ENCODE measurements around the gene CFAP53. TPM values are rescaled to one million over a fixed set of nuclear protein-coding genes. Genes with fewer than 3 reads are reported as not detected.

CFAP53 gene
- total RNA-seq, 2 experiments from 2014 or later: 0.37 to 0.44 TPM

DNA sequence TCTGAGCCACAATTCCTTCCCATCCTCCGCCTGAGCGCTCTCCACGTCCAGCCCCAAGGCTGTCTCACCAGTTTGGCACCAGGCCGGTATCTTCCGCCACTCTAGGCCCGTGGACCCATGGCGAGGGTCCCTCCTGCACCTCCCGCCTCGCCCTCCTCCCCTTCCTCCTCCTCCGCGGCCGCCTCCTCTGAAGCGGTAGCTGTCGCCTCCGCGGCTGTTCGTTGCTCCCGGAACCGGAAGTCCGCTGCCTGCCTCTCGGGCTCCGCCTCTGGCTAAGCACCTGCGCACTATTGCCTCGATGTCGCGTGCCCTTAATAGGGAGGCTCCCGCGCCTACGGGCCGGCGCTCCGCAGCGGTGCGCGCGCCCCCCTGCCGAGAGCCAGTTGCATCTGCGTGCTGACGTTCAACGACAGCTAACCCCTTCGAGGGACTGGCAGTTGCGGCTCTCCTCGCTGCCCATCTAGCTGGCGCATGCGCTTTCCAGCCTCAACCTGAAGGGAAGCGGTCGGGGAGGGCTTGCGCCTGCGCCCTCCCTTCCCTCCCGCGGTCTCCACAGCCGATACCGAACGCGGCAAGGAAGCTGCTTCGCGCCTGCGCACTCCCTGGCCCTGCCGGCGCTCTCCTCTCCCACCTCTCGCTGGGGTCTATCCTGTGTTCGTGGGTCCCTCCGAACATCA lies 15.1 kb upstream of the CFAP53 start, which contains the start of gene MBD1:
Gene MBD1 (minus strand): TSS at position 229 of the 677 bp plus-strand sequence. CDS start 1,531 bp downstream, outside the sequence.
- Mint-ChIP-seq H3K4me1 (peaks cover 35% of the 10 kb centered on the region), H3K4me3 (peak within 1 kb of the TSS; percentile 91), H3K27me3 (no peaks in the 10 kb centered on the region), H3K27ac (peak within 1 kb of the TSS; percentile 79), H3K36me3 (ENCODE audit: low read depth) (peaks cover 64% of the 10 kb centered on the region), H3K9me3 (ENCODE audit: low read depth) (no peaks in the 10 kb centered on the region)
- ATAC-seq (peak; percentile 91), DNase-seq (peak; percentile 97)
- CTCF ChIA-PET: interaction anchor here (0.6 to 2.1 kb wide), 9 partner anchors 11 to 1861 kb away, joined by 3 to 7 read pairs (median 3); partner anchors contain the start of gene CFAP53
- intact Hi-C loops (cut with DNase I, micrococcal nuclease): loop anchor here (1.0 to 10.0 kb wide), 8 partner anchors 15 to 1327 kb away; partner anchors contain the start of genes CFAP53 (in 2 of the 2), ELAC1 (in 1 of the 2), ME2 (in 1 of the 2) and RPL17 (in 1 of the 2)
- POLR2A ChIA-PET: interaction anchor here (0.6 to 1.4 kb wide), 4 partner anchors 15 to 1510 kb away, joined by 3 to 6 read pairs (median 3); partner anchors contain the start of gene CFAP53

DNA sequence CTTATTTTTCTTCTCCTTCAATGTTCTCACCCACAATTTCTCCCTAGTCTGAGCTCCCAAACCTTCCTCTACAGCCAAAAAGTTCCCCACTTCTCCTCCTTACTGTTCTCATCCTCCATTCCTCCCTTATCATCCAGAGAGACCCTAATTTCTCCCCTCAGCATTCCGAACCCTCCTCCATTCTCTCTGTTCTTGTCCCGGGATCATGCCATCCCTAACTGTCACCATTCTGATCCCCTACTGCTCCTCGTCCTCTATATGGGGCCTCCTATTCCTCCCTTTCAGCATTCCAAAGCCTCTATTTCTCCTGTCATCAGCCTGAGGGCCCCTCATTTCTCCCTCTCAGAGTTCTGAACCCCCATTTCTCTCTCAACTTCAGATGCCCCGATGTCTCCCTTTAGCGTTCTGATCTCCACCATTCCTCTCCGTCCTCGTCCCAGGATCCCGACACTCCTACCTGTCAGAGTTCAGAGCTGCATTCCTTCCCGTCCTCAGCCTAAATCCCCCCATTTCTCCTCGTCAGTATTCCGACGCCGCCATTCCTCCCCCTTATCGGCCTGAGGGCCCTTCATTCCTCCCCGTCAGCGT lies 14.5 kb upstream of the CFAP53 start:
- H3K27me3 Mint-ChIP-seq: no peaks in the 10 kb centered on the region
- ChIA-PET POLR2A (interaction anchor here (1.4 kb wide), 1 partner anchor 14 kb away, joined by 6 read pairs; the partner anchor contains the start of gene CFAP53), CTCF (interaction anchor here (0.6 to 2.1 kb wide), 4 partner anchors 13 to 1861 kb away, joined by 3 to 7 read pairs (median 5); no protein-coding TSS in a partner anchor)
- H3K36me3 Mint-ChIP-seq (ENCODE audit: low read depth): peaks cover 66% of the 10 kb centered on the region
- intact Hi-C loops (cut with DNase I, micrococcal nuclease): loop anchor here (1.0 to 10.0 kb wide), 8 partner anchors 14 to 1326 kb away; partner anchors contain the start of genes CFAP53 (in 2 of the 2), ELAC1 (in 1 of the 2), ME2 (in 1 of the 2) and RPL17 (in 1 of the 2)
- peak overlapping the region; percentile 79 for H3K27ac Mint-ChIP-seq
- H3K4me1 Mint-ChIP-seq: peaks cover 30% of the 10 kb centered on the region
- no peaks in the 10 kb centered on the region for H3K9me3 Mint-ChIP-seq (ENCODE audit: low read depth)
- peak overlapping the region; percentile 91 for H3K4me3 Mint-ChIP-seq
- ATAC-seq (no peak), DNase-seq (no peak)

DNA sequence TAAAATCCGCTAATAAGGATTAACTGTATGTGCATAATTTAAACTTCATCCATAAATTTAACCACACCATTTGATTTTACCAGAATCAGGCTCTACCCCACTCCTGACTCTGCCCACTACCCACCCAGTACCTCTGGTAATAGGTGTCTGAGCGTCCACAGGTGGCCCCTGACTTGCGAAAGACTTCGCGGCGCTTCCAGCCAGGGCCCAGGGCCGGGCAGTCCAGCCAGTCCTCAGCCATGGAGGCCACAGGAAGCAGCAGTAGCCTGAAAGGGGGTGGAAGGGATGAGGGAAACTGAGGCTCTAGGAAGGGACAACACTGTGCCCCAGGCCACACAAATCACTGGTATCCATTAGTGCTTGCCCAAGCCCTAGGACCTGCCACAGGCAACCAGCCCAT lies 13.5 kb upstream of the CFAP53 start:
- H3K4me3 Mint-ChIP-seq: peak overlapping the region; percentile 91

DNA sequence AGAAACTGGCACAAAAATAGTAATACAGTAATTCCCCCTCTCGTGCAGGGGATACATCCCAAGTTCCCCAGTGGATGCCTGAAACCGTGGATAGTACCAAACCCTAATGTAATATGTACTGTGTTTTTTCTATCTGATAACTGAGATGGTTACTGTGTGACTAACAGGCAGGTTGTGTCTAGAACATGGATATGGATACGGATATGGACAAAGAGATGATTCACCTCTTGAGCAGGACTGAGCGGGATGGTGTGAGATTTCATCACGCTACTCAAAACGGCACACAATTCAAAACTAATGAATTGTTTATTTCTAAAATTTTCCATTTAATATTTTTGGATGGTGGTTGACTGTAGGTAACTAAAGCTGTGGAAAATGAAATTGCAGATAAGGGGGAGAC lies 11.6 kb upstream of the CFAP53 start:
- Mint-ChIP-seq H3K27ac (no peak overlapping the region), H3K4me3 (no peak overlapping the region), H3K9me3 (ENCODE audit: low read depth) (no peaks in the 10 kb centered on the region), H3K36me3 (ENCODE audit: low read depth) (peaks cover 59% of the 10 kb centered on the region), H3K4me1 (peaks cover 23% of the 10 kb centered on the region), H3K27me3 (no peaks in the 10 kb centered on the region)
- intact Hi-C loops (cut with DNase I, micrococcal nuclease): no loop called here
- POLR2A ChIA-PET: no interaction called here
- ATAC-seq: no peak
- DNase-seq: no peak
- CTCF ChIA-PET: no interaction called here

More for the DNA sequence above, 13.5 kb upstream of the CFAP53 start:
- intact Hi-C loops (cut with DNase I, micrococcal nuclease): loop anchor here in 1 of 2 experiments (5.0 to 10.0 kb wide), 3 partner anchors 598 to 1325 kb away; partner anchors contain the start of genes ELAC1, ME2 and SMAD7
- no peak for ATAC-seq
- peaks cover 65% of the 10 kb centered on the region for H3K36me3 Mint-ChIP-seq (ENCODE audit: low read depth)
- peaks cover 29% of the 10 kb centered on the region for H3K4me1 Mint-ChIP-seq
- ChIA-PET CTCF (interaction anchor here (0.6 to 1.1 kb wide), 2 partner anchors 11 to 78 kb away, joined by 3 to 5 read pairs; no protein-coding TSS in a partner anchor), POLR2A (no interaction called here)
- no peak for DNase-seq
- H3K9me3 Mint-ChIP-seq (ENCODE audit: low read depth): no peaks in the 10 kb centered on the region
- peak overlapping the region; percentile 79 for H3K27ac Mint-ChIP-seq
- no peaks in the 10 kb centered on the region for H3K27me3 Mint-ChIP-seq

DNA sequence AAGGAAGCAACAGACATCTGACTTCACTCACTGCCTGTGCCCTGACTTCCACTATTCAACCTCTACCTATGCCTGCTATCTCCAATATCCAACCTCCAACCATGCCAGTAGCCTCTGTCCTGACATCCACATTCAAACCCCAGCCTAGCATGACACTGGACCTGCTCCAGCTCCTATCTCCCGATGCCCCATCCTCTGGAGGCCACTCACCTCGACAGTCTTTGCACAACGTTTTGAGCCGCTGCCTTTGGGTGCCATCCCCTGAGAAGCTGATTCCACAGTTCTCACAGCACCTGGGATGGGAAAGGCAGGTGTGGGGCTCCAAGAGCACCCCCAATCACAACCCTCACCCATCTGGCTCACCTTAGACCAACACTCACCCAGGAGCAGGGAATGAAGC lies 10.2 kb upstream of the CFAP53 start:
- Mint-ChIP-seq H3K4me1 (peaks cover 23% of the 10 kb centered on the region), H3K36me3 (ENCODE audit: low read depth) (peaks cover 57% of the 10 kb centered on the region), H3K9me3 (ENCODE audit: low read depth) (no peaks in the 10 kb centered on the region), H3K27ac (no peak overlapping the region), H3K27me3 (no peaks in the 10 kb centered on the region), H3K4me3 (no peak overlapping the region)
- DNase-seq: no peak
- intact Hi-C loops (cut with DNase I, micrococcal nuclease): no loop called here
- ChIA-PET CTCF (no interaction called here), POLR2A (interaction anchor here (0.6 kb wide), 1 partner anchor 108 kb away, joined by 3 read pairs; no protein-coding TSS in a partner anchor)
- no peak for ATAC-seq

DNA sequence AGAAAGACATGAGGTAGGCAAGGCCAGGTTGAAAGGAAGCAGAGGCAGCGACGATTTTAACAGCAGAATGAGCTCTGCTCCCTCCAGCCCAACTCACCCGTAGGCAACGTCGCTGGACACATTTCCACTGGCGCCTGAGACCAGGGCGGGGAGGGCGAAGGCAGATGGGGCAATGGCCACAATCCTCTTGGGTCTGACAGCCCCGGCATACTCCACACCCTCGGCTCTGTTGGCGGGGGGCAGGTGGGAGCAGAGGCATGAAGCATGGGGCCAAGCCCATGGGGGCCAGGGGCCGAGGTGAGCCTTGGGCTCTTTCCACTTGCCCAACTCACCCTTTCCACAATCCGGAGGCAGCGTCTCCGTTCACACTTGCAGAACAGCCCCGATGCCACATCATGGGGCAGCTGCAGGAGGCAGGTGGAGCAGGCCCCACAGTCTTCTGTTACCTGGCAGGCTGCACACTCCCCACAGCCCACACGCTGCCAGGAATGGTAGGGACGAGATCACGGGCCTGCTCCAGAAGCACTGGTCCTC lies 9.3 kb upstream of the CFAP53 start:
- Mint-ChIP-seq H3K36me3 (ENCODE audit: low read depth) (peaks cover 52% of the 10 kb centered on the region), H3K27ac (no peak overlapping the region), H3K9me3 (ENCODE audit: low read depth) (no peaks in the 10 kb centered on the region), H3K4me3 (no peak overlapping the region), H3K4me1 (peaks cover 20% of the 10 kb centered on the region), H3K27me3 (no peaks in the 10 kb centered on the region)
- ChIA-PET POLR2A (interaction anchor here (0.6 kb wide), 1 partner anchor 109 kb away, joined by 3 read pairs; no protein-coding TSS in a partner anchor), CTCF (no interaction called here)
- intact Hi-C loops (cut with DNase I, micrococcal nuclease): no loop called here
- DNase-seq: no peak
- no peak for ATAC-seq

DNA sequence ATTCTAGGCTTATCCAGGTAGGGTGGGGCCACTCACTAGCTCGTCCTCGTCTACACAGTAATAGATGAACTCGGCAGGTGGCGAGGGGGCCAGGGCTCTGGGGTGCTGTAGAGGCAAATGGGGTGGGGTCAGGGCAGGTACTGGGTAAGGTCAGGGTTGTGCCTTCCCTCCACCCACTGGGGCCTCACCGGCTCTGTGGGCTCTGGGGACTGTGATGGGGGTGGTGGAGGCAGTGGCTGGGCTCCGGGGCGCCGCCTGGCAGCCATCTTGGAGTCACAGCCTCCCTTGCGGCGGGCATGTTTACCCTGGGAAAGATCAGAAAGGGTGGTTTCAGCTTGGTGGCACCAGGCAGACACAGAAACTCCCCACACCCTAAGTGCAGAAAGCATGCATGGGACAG lies 8.6 kb upstream of the CFAP53 start:
- Mint-ChIP-seq H3K4me3 (no peak overlapping the region), H3K36me3 (ENCODE audit: low read depth) (peaks cover 51% of the 10 kb centered on the region), H3K9me3 (ENCODE audit: low read depth) (no peaks in the 10 kb centered on the region), H3K27ac (no peak overlapping the region), H3K4me1 (peaks cover 14% of the 10 kb centered on the region), H3K27me3 (no peaks in the 10 kb centered on the region)
- POLR2A ChIA-PET: no interaction called here
- CTCF ChIA-PET: interaction anchor here (1.4 kb wide), 1 partner anchor 14 kb away, joined by 3 read pairs; no protein-coding TSS in a partner anchor
- intact Hi-C loops (cut with DNase I, micrococcal nuclease): no loop called here
- ATAC-seq (no peak), DNase-seq (no peak)

DNA sequence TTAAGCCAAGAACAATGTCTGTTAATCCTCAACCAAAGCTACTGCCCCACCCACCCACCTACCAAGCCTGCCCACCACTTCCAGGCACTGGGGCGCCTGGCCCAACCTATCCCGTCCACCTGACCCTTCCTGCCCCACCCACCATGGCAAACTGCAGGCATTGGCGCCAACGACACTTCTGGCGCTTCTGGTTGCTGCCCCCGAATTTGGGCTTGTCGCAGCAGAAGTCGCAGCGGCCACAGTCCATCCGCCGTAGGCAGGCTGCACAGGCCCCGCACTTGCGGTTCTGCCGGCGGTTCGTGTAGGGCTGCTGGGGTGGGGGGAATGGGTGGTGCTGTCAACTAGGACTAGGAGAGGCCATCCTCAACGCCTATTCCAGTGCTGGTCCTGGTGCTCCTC lies 7.7 kb upstream of the CFAP53 start:
- H3K27ac Mint-ChIP-seq: no peak overlapping the region
- DNase-seq (no peak), ATAC-seq (no peak)
- CTCF ChIA-PET: interaction anchor here (1.4 kb wide), 1 partner anchor 15 kb away, joined by 3 read pairs; no protein-coding TSS in a partner anchor
- H3K4me3 Mint-ChIP-seq: no peak overlapping the region
- POLR2A ChIA-PET: no interaction called here
- peaks cover 53% of the 10 kb centered on the region for H3K36me3 Mint-ChIP-seq (ENCODE audit: low read depth)
- H3K4me1 Mint-ChIP-seq: peaks cover 7% of the 10 kb centered on the region
- H3K9me3 Mint-ChIP-seq (ENCODE audit: low read depth): no peaks in the 10 kb centered on the region
- intact Hi-C loops (cut with DNase I, micrococcal nuclease): no loop called here
- H3K27me3 Mint-ChIP-seq: no peaks in the 10 kb centered on the region

DNA sequence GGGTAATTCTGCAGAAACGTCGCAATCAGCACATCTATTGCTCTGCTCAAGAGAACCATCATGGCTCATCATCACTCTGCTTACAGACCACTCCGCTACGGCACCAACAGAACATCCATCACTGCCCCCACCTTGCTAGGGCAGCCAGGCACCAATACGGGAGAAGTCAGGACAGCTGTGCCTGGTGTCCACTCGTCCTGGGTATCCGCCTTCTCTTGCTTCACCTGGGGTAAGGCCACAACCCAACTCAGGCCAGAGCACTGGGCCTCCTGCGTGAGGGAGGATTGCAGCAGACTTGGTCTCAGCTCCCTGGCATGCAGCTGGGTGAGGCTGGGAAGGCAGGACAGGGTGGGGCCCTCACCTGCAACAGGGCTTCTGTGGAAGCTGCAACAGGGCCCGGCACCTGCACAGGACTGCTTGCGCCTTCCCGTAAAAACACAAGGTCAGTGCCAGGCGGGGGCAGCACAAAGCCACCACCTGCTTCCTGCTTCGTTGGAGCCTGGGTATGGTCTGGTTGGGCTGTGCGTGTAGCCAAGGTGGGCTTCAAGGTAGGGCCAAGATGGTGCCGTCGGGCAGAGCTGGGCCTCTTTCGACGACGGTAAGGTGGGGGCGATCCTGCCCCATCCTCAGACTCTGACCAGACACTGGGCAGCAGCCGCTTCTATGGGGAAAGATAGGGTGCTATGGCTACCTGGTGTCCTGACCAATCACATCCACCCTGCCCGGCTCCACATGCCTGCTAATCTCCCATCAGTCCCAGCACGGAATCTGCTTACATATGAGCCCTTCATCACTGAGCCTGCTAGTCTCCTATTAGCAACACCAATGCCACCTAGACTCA lies 7.1 kb upstream of the CFAP53 start:
- ATAC-seq: no peak
- Mint-ChIP-seq H3K27ac (no peak overlapping the region), H3K27me3 (no peaks in the 10 kb centered on the region), H3K4me3 (no peak overlapping the region), H3K4me1 (peaks cover 4% of the 10 kb centered on the region), H3K9me3 (ENCODE audit: low read depth) (no peaks in the 10 kb centered on the region), H3K36me3 (ENCODE audit: low read depth) (peaks cover 52% of the 10 kb centered on the region)
- DNase-seq: no peak
- intact Hi-C loops (cut with DNase I, micrococcal nuclease): no loop called here
- POLR2A ChIA-PET: no interaction called here
- CTCF ChIA-PET: interaction anchor here (1.4 kb wide), 1 partner anchor 15 kb away, joined by 3 read pairs; no protein-coding TSS in a partner anchor

DNA sequence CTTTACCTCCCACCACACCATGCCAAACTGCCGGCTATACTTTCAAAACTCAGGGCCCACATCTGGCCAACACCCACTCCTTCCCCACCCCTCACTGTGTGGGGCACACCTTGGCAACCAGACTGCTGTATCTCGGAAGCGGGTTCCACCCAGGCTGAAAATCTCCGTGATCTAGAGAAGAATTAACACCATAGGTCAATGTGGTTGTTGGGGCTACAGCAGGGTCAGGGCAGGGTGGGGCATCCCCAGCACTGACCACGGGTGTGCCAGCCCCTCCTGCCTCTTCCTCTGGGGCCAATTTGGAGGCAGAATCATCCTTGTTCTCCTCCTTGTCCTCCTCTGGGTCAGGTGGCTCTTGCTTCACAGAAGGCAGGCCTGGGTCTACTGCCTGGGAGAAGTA lies 6.3 kb upstream of the CFAP53 start:
- ATAC-seq: no peak
- H3K27me3 Mint-ChIP-seq: no peaks in the 10 kb centered on the region
- DNase-seq: no peak
- no peaks in the 10 kb centered on the region for H3K9me3 Mint-ChIP-seq (ENCODE audit: low read depth)
- H3K27ac Mint-ChIP-seq: no peak overlapping the region
- H3K4me1 Mint-ChIP-seq: peaks cover 4% of the 10 kb centered on the region
- intact Hi-C loops (cut with DNase I, micrococcal nuclease): no loop called here
- CTCF ChIA-PET: no interaction called here
- peaks cover 52% of the 10 kb centered on the region for H3K36me3 Mint-ChIP-seq (ENCODE audit: low read depth)
- H3K4me3 Mint-ChIP-seq: no peak overlapping the region
- POLR2A ChIA-PET: no interaction called here
